Motor neuron (in vitro differentiated cells): ENCODE measurements around the gene PEX19. TPM values are rescaled to one million over a fixed set of nuclear protein-coding genes. Genes with fewer than 3 reads are reported as not detected.
A peak's percentile ranks its signal among the peaks of the same experiment; 100 is the strongest.
"Not testable (repeated sequence)": the region's sequence is repeated elsewhere in the genome, so short reads cannot be mapped to it uniquely, and the experiment has no call there.

Experiments used
- ATAC-seq, 8 experiments: fragments of 200-7000 bp; cut with Tn5 transposase; replicated peaks in 6 of 8; 2 replicates each; pipeline ENCODE4 v1.8.0; 2021; ENCODE audit warnings: mild to moderate bottlenecking in 8 of 8, moderate library complexity in 8 of 8
- H3K27ac ChIP-seq, 2 donors: fragments of 250-450 bp; sonication (Bioruptor Pico); 2 replicates each; pipeline ENCODE4 v1.9.0; 2021; ENCODE audit warnings: antibody characterized with exemption in 2 of 2, mild to moderate bottlenecking in 2 of 2, moderate library complexity in 1 of 2
- H3K4me1 ChIP-seq, 2 donors: fragments of 250-450 bp; sonication (Bioruptor Pico); replicated peaks in 1 of 2; 2 replicates each; pipeline ENCODE4 v1.6.1; 2021; ENCODE audit warnings: antibody characterized with exemption in 2 of 2, mild to moderate bottlenecking in 2 of 2, moderate library complexity in 1 of 2
- H3K4me3 ChIP-seq, 5 donors: fragments of 250-450 bp; sonication (Bioruptor Pico); 2 replicates each; pipeline ENCODE4 v1.9.0; 2021; ENCODE audit warnings: antibody characterized with exemption in 5 of 5, mild to moderate bottlenecking in 5 of 5, moderate library complexity in 4 of 5
- WGBS, 10 experiments: fragments of 450-650 bp; shearing (Covaris generic); methylation state at CpG; one replicate each; pipeline ENCODE4 v1.0.0; 2022; 5-methylcytosine and 5-hydroxymethylcytosine counted together
- in situ Hi-C, 9 experiments: fragments of 400-800 bp; cut with MboI; loops; one replicate each; pipeline ENCODE4 v1.15.0; 2021; ENCODE audit warnings: low sequenced_read_pairs in 9 of 9, low pct_unique_long_range_greater_than_20kb in 2 of 9; ENCODE audit not compliant: unreplicated experiment in 9 of 9
- total RNA-seq, 8 experiments: library from RNA; unstranded; fragments of 300-600 nt; gene quantifications; 2 replicates each; pipeline versions ENCODE4 v1.2.3 to v1.2.4, GENCODE V29; 2022

The PEX19 gene
- total RNA-seq, 8 experiments from 2014 or later = 27.4 to 55.5 (median 41.3) TPM

DNA sequence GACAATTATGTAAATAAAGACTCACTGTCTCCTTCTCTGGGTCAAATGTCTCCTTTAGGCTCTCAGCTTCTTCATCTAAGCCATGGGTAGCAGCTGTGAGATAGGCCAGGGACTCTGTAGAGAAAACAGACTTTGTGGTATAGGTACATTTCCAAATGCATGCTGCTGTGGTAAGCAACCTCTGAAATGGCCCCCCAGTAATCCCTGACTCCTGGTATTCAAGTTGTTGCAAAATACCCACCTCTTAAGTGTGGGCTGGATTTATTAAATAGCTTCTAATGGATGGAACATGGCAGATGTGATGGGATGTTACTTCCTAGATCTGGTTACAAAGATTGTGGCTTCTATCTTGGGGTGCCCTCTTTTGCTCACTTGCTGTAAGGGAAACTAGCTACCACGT lies 11.1 kb upstream of the PEX19 start:
- WGBS, 10 experiments = 80 to 100% (median 89%) methylated on average over 1 of the region's 1 CpG; no CpG with 5 or more reads in 3 of the 10 experiments
- no peak overlapping the region for H3K4me3 ChIP-seq
- H3K27ac ChIP-seq = no peak overlapping the region
- in situ Hi-C loops = loop anchor here in 1 of 9 experiments (10.0 kb wide), 1 partner anchor 101 kb away; the partner anchor contains the start of gene CASQ1
- no peaks in the 10 kb centered on the region for H3K4me1 ChIP-seq
- ATAC-seq = no peak

DNA sequence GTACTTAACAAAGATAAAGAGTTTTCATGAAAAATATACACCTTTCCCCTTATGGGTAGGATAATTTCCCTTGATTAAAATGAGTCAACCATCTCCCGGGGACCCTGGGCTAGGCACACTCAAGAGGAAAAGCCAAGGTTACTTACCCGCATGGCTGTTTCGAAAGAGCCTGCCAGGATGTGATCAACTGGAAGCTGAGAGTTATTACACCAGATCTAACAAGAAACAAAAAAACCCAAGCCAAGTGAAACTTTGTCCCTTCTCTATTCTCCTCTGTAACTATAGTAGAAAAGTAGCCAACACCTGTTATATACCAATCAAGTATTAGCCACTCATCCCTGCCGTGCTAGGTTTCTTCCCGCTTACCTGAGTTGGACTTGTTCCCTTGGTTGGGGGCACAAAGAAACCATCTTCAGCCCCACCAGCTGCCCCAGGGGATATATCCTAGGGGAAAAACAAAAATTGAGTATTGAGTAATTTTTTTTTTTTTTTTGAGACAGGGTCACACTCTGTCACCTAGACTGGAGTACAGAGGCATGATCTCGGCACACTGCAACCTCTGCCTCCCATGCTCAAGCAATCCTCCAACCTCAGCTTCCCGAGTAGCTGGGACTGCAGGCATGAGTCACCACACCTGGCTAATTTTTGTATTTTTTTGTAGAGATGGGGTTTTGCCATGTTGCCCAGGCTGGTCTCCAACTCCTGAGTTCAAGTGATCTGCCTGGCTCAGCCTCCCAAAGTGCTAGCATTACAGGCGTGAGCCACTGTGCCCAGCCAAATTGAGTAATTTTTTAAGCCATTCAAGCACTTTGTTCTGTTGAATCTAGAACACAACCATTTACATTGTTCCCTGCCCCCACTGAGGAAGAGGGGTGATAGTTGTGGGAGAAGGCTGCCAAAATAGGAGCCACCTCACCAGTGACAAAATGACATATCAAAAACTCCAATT lies 8.4 kb upstream of the PEX19 start:
- H3K27ac ChIP-seq = no peak overlapping the region
- H3K4me1 ChIP-seq = no peaks in the 10 kb centered on the region
- WGBS, 10 experiments = 70 to 100% (median 92%) methylated on average over 1 to 8 of the region's 8 CpGs
- ATAC-seq = no peak
- in situ Hi-C loops = loop anchor here in 1 of 9 experiments (10.0 kb wide), 1 partner anchor 98 kb away; the partner anchor contains the start of gene CASQ1
- H3K4me3 ChIP-seq = no peak overlapping the region

DNA sequence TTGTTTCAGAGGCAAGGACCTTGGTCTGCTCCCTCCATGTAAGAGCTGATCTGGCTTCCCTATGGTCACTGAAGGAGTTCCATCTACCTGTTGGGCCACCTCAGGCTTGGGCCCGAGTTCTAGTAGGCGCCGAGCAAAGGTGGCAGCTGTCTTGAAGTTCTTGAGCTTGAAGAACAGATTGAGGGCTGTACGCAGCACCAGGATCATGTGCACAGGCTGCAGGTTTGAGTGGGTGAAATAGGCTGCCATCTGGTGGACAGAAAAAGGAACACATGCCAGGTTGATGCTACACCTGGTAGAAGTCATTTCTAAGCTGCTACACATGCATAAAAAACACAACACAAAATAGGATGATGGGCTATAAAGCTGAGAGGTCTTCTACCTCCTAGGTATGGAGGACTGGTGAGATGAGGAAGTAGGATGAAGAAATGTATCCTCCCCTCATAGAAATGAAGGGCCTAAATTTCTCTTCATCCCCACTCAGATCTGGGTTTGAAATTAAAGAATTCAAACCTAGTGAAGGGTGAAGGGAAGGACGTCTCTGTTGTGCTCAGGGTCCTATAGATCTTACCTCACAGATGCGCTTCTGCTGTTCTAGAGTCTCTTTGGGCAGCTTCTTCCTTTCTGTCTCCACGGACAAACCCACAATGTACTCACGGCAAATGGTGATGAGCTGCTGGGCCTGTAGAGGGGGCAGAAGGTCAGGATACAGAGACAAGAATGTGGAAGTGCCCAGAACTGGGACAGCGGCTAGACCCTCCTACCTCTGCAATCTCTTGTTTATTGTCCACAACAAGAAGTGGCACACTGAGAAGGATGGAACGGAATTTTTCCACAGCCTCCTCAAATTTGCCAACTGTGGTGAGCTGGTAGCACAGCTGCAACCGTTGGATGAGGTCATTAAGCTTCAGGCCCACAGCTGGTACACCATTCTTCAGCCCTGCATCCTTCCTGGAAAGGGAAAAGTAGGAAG lies 6.6 kb upstream of the PEX19 start:
- H3K4me3 ChIP-seq = no peak overlapping the region
- in situ Hi-C loops = loop anchor here in 1 of 9 experiments (10.0 kb wide), 1 partner anchor 97 kb away; the partner anchor contains the start of gene CASQ1
- H3K4me1 ChIP-seq = no peaks in the 10 kb centered on the region
- H3K27ac ChIP-seq = no peak overlapping the region
- ATAC-seq = peak; percentile 81 to 97 (median 92)
- 34 to 100% (median 64%) methylated on average over 2 to 10 of the region's 11 CpGs; no CpG with 5 or more reads in 2 of the 10 experiments for WGBS, 10 experiments

DNA sequence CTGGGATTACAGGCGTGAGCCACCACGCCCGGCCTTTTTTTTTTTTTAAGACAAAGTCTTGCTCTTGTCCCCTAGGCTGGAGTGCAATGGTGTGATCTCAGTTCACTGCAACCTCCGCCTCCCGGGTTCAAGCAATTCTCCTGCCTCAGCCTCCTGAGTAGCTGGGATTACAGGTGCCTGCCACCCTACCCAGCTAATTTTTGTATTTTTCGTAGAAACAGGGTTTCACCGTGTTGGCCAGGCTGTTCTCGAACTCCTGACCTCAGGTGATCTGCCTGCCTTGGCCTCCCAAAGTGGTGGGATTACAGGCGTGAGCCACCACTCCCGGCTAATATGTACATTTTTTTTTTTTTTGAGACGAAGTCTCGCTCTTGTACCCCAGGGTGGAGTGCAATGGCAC lies 2.8 kb upstream of the PEX19 start:
- in situ Hi-C loops, H3K27ac ChIP-seq, H3K4me3 ChIP-seq, H3K4me1 ChIP-seq, ATAC-seq: not testable (repeated sequence)
- 83 to 100% (median 92%) methylated on average over 2 to 12 of the region's 12 CpGs; no CpG with 5 or more reads in 1 of the 10 experiments for WGBS, 10 experiments

DNA sequence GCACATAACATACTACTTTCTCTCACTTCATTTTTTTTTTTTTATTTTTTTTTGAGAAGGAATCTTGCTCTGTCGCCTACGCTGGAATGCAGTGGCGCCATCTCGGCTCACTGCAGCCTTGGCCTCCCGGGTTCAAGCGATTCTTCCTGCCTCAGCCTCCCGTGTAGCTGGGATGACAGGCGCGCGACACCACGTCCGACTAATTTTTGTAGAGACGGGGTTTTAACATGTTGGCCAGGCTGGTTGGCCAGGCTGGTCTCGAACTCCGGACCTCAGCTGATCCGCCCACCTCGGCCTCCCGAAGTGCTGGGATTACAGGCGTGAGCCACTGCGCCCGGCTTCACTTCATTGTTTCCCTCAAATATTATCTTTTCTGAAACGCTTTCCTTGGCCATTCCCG lies 573 bp upstream of the PEX19 start:
- Histone ChIP-seq H3K4me1 (peaks cover 7 to 9% of the 10 kb centered on the region in 2 donors), H3K27ac (no peak overlapping the region), H3K4me3 (peak overlapping the region in 3 of 5 donors; percentile 72 to 88 (median 77))
- peak in 1 of 8 experiments; percentile 0 for ATAC-seq
- WGBS, 10 experiments = 50 to 100% (median 89%) methylated on average over 2 to 23 of the region's 23 CpGs; no CpG with 5 or more reads in 1 of the 10 experiments
- in situ Hi-C loops = no loop called here

DNA sequence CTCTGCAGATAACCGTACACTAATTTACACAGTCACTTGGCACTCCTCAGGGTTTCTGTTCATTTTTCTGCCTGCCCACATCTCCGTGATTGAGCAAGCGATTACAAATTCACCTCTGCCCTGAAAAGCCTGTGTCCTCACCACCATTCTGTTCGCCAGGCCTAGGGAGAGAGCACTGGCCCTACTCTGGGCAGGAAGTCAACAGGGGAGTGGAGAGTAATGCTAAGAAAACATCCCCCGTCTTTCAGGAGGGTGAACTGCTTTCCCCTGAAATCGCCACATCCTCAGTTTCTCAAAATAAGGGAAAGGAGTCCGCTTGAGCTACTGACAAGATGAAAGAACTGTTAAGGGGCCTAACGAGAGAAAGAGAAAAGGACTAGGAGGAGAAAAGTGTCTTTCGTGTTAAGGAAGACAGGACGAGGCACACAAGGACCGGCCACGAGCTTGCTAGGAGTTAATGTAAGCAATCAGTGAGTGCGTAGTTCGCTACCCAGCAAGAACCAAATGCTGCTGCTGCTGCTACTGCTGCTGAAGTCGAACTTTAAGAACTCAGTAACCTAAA lies 632 bp downstream of the PEX19 start:
- in situ Hi-C loops = no loop called here
- peak overlapping the region; percentile 63 to 75 for H3K27ac ChIP-seq
- whole genome bisulfite sequencing, 10 experiments = 0 to 8% (median 5%) methylated on average over 7 to 15 of the region's 15 CpGs; no CpG with 5 or more reads in 2 of the 10 experiments
- peak overlapping the region; percentile 72 to 95 (median 87) for H3K4me3 ChIP-seq
- H3K4me1 ChIP-seq = peaks cover 7 to 9% of the 10 kb centered on the region in 2 donors
- ATAC-seq = peak; percentile 44 to 68 (median 56)

DNA sequence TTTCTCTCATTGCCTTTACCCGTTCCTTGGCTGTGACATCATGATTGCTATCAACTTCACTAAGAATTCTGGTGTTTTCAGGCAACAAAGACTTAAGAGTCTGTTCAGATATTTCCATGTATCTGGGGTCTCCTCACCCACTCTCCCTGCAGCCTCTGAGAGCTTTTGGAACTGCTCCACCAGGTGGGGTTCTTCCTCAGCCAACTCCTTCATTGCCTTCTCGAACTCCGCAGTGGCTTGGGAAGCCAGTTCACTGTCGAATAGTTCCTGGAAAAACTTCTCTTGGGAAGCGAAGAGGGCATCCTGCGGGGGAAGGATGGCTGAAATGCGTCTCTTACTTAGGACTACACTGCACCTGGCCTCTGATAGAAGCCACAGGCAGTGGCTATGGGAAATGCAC lies 2.1 kb downstream of the PEX19 start:
- WGBS, 10 experiments = 75 to 94% (median 89%) methylated on average over 1 to 7 of the region's 7 CpGs; no CpG with 5 or more reads in 1 of the 10 experiments
- no peak for ATAC-seq
- Histone ChIP-seq H3K27ac (no peak overlapping the region), H3K4me3 (no peak overlapping the region), H3K4me1 (peaks cover 7 to 9% of the 10 kb centered on the region in 2 donors)
- in situ Hi-C loops = no loop called here

DNA sequence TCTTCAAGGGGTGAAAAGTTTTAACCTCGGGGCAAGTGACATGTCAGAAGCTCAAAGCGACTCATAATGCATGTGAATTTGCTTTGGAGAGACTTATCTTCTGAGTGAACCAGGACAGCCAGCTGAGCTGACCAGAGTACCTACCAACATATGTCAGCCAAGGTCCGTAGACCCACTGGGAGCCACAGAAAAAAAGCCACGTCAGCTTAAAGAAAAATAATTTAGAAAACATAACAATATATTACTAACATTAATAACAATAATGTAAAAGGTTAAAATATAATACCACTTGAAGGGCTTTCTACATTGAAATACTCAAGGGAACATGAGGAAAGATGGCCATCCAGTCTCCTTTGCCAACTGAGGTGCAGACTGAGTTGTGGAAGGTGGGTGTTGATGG lies 6.9 kb downstream of the PEX19 start:
- Histone ChIP-seq H3K4me1 (no peaks in the 10 kb centered on the region), H3K27ac (no peak overlapping the region), H3K4me3 (no peak overlapping the region)
- in situ Hi-C loops = no loop called here
- ATAC-seq = no peak
- WGBS, 10 experiments = 88 to 100% (median 92%) methylated on average over 2 to 4 of the region's 4 CpGs; no CpG with 5 or more reads in 4 of the 10 experiments

DNA sequence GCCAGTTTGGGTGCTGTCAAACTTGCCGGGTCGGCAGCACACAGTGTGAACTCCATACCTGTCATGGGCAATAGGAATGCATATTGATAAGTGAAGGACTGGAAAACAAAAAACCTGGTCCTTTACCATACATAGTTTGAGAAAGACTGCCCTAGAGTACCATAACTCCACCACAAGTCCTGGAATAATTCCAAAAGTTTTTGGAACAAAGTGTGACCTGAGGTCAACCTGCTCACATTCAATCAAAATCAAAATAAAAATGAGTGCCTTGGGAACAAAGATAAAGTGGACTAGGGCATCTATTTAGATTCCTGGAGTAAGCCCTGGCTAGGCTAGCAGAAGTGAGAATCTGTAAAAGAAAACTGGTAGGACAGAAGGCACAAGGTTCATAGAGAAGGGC lies 7.6 kb downstream of the PEX19 start:
- in situ Hi-C loops = no loop called here
- Histone ChIP-seq H3K4me1 (no peaks in the 10 kb centered on the region), H3K27ac (no peak overlapping the region), H3K4me3 (no peak overlapping the region)
- no peak for ATAC-seq
- WGBS, 10 experiments = 80 to 100% (median 100%) methylated on average over 1 to 2 of the region's 2 CpGs; no CpG with 5 or more reads in 2 of the 10 experiments

DNA sequence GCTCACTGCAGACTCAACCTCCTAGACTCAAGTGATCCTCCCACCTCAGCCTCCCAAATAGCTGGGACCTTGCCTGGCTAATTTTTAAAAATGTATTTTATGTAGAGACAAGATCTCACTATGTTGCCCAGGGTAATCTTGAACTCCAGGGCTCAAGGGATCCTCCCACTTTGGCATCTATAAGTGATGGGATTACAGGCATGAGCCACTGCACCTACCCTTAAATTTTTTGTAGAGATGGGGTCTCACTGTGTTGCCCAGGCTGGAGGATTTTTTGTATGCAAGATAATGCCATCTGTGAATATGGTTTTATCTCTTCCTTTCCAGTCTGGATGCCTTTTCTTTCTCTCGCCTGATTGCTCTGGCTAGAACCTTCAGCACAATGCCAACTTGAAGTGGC lies 13.9 kb downstream of the PEX19 start:
- H3K4me3 ChIP-seq = no peak overlapping the region
- in situ Hi-C loops = no loop called here
- H3K27ac ChIP-seq = no peak overlapping the region
- 83 to 100% (median 94%) methylated on average over 1 of the region's 1 CpG; no CpG with 5 or more reads in 6 of the 10 experiments for WGBS, 10 experiments
- H3K4me1 ChIP-seq = no peaks in the 10 kb centered on the region
- ATAC-seq = no peak

DNA sequence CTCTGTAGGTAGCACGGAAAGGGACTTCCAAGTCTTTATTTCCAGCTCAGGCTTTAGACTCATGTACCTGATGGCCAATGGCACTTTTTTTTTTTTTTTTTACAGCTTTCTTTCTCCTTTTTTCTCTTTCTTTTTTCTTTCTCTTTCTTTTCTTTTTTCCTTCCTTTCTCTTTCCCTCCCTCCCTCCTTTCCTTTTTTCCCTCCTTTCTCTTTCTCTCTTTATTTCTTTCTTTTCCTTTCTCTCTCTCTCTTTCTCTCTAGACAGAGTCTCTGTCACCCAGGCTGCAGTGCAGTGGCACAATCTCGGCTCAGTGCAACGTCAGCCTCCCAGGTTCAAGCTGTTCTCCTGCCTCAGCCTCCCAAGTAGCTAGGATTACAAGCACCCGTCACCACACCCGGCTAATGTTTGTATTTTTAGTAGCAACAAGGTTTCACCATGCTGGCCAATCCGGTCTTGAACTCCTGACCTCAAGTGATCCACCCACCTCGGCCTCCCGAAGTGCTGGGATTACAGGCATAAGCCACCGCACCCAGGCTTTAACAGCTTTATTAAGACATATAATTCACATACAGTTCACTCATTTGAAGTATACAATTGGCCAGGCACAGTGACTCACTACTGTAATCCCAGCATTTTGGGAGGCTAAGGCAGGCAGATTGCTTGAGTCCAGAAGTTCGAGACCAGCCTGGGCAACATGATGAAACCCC lies 17.5 kb downstream of the PEX19 start:
- H3K4me3 ChIP-seq = no peak overlapping the region
- 37 to 88% (median 71%) methylated on average over 1 to 10 of the region's 10 CpGs for WGBS, 10 experiments
- in situ Hi-C loops = no loop called here

DNA sequence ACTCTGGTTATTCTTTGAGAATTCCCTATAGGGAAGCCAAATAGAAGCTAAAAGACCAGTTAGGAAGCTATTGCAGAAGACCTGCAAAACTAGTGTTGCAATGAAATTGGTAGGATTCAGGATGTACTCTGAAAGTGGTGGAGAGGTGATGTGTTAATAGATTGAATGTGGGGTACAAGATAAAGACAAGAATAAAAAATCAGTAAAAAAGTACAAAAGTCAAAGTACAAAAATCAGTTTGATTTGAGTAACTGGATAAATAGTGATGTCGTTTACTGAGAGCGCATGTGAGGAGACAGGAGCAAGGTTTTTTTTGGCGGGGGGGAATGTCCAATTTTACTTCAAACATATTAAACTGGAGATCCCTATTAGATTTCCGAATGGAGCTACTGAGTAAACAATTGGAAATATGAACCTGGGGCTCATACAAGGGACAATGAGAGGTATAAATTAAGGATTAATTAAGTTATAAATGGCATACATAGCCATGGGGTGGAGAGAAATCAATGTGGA lies 20.1 kb downstream of the PEX19 start:
- Histone ChIP-seq H3K27ac (no peak overlapping the region), H3K4me1 (peaks cover 11 to 17% of the 10 kb centered on the region in 2 donors), H3K4me3 (no peak overlapping the region)
- 44 to 90% (median 81%) methylated on average over 2 to 4 of the region's 4 CpGs for WGBS, 10 experiments
- in situ Hi-C loops = no loop called here
- no peak for ATAC-seq

More for the DNA sequence above, 17.5 kb downstream of the PEX19 start:
- ATAC-seq = peak in 3 of 8 experiments; percentile 44 to 74 (median 66)
- peaks cover 3 to 4% of the 10 kb centered on the region in 2 donors for H3K4me1 ChIP-seq
- H3K27ac ChIP-seq = no peak overlapping the region
